C1 segment of cervical spinal cord (tissue), 14 donors: ENCODE results near the gene LSMEM2.

Experiments
- DNase-seq, 14 donors: peaks; one replicate each; lab custom pipeline; 2025; lab: John Stamatoyannopoulos, UW

The LSMEM2 gene

DNA sequence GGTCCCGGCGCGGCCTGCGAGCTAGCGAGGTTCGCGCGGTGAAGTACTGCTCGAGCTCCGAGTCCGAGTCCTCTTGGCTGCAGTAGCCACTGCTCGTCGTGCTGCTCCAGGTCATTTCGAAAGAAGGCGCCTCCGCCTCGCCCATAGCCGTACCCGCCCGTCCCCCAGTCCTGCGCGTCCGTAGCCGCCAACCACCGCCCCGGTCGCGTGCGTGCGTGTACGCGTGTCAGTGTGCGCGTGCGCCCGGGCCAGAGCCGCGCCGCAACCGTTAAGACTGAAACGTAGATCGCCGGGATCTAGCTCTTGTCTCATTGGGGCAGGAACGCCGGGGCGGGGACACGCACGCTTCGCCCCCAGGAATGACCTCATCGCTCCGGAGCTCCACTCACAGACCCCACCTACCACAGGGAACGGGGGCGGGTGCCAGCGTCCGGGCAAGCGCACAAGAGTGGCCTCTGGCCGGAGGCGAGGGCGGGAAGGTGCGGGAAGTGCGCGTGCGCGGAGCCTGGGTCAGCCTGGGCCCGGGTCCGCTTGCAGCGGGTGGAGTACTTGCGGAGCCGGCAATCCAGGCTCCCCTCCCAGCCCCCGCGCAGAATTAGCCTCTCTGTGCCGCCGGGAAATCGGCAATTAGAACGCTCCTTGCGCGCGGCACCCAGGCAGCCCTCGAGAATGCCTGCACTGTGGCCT is 58.4 kb downstream of the LSMEM2 start:
- peak; percentile 82 to 99 (median 96) for DNase-seq
